GM12878 (cell line): ENCODE results near the gene PURA. TPM values are rescaled to one million over a fixed set of nuclear protein-coding genes. Genes with fewer than 3 reads are reported as not detected.

Experiments used
- CBX3 ChIP-seq: fragments of 200-600 bp; sonication (generic); IDR thresholded peaks from 2 replicates; pipeline ENCODE4 v1.6.1; 2016; ENCODE audit warnings: low read depth, borderline replicate concordance
- CHD4 ChIP-seq: fragments of 200-600 bp; sonication (generic); IDR thresholded peaks from 2 replicates; pipeline ENCODE4 v1.6.1; 2016; ENCODE audit warnings: mild to moderate bottlenecking
- DPF2 ChIP-seq: fragments of 450-650 bp; IDR thresholded peaks from 2 replicates; pipeline ENCODE4 v1.6.1; 2017; ENCODE audit warnings: mild to moderate bottlenecking
- EP300 ChIP-seq, 2 experiments: fragments of 150-350 bp in 1 of 2; IDR thresholded peaks; 2 replicates each; pipeline ENCODE4 v1.6.1; 2011 to 2012; ENCODE audit warnings: low read depth in 2 of 2, low read length in 2 of 2, borderline replicate concordance in 1 of 2, improper control_type of control experiment in 1 of 2, inconsistent platforms in 1 of 2; ENCODE audit not compliant: control insufficient read depth in 1 of 2
- HDGF ChIP-seq: fragments of 450-650 bp; IDR thresholded peaks from 2 replicates; pipeline ENCODE4 v1.6.1; 2016; ENCODE audit warnings: antibody characterized with exemption
- IKZF1 ChIP-seq: fragments of 450-650 bp; conservative IDR thresholded peaks from 2 replicates; pipeline ENCODE4 v1.6.1; 2017; ENCODE audit warnings: antibody characterized with exemption, mild to moderate bottlenecking
- IKZF2 ChIP-seq, 2 experiments: fragments of 450-650 bp; IDR thresholded peaks; 2 replicates each; pipeline ENCODE4 v1.6.1; 2017; ENCODE audit warnings: mild to moderate bottlenecking in 2 of 2, moderate library complexity in 2 of 2
- NFYB ChIP-seq: IDR thresholded peaks from 2 replicates; pipeline ENCODE4 v1.6.1; 2011; ENCODE audit warnings: low read depth, mild to moderate bottlenecking, low read length, improper control_type of control experiment, moderate library complexity; ENCODE audit not compliant: insufficient read depth
- PAX5 ChIP-seq: IDR thresholded peaks from 2 replicates; pipeline ENCODE4 v1.6.1; 2011; ENCODE audit warnings: low read depth, low read length, borderline replicate concordance
- RAD21 ChIP-seq: IDR thresholded peaks from 2 replicates; pipeline ENCODE4 v1.6.1; 2011; ENCODE audit warnings: mild to moderate bottlenecking, low read depth, low read length, moderate library complexity; ENCODE audit not compliant: insufficient read depth
- RB1 ChIP-seq: fragments of 450-650 bp; formaldehyde crosslinking; IDR thresholded peaks from 2 replicates; pipeline ENCODE4 v1.6.1; 2017; ENCODE audit warnings: mild to moderate bottlenecking, borderline replicate concordance
- SMAD1 ChIP-seq: fragments of 450-650 bp; IDR thresholded peaks from 2 replicates; pipeline ENCODE4 v1.6.1; 2018; ENCODE audit warnings: mild to moderate bottlenecking, low read depth; ENCODE audit not compliant: partially characterized antibody
- SMC3 ChIP-seq: IDR thresholded peaks from 2 replicates; pipeline ENCODE4 v1.6.1; 2011; ENCODE audit warnings: low read length, improper control_type of control experiment, borderline replicate concordance
- SPI1 ChIP-seq: IDR thresholded peaks from 2 replicates; pipeline ENCODE4 v1.6.1; 2011; ENCODE audit warnings: low read depth, mild to moderate bottlenecking, low read length, moderate library complexity, borderline replicate concordance; ENCODE audit not compliant: insufficient read depth
- SREBF1 ChIP-seq: IDR thresholded peaks from 2 replicates; pipeline ENCODE4 v1.6.1; 2012; ENCODE audit warnings: mild to moderate bottlenecking, low read length
- YY1 ChIP-seq: IDR thresholded peaks from 2 replicates; pipeline ENCODE4 v1.6.1; 2011; ENCODE audit warnings: low read depth, mild to moderate bottlenecking, low read length
- polyA plus RNA-seq, 11 experiments: library from polyadenylated mRNA; depleted of rRNA in 4 of 11; unstranded in 6 of 11; stranded (reverse) in 5 of 11; fragments of >200 nt; fragmentation: Nextera tagmentation in 4 of 11; fragmentation: Illumina TruSeq in 1 of 11; extraction: Ambion mirVana in 4 of 11; extraction: Trizol in 1 of 11; gene quantifications; 1 replicate in 1 of 11; 2 replicates in 10 of 11; pipeline versions ENCODE4 v1.2.1 to v1.2.3, GENCODE V29; 2011 to 2016; ENCODE audit warnings: inconsistent platforms in 2 of 11, missing spikeins in 2 of 11, low read depth in 1 of 11
- total RNA-seq, 4 experiments: library from RNA; depleted of rRNA in 3 of 4; stranded (reverse); fragments of >200 nt in 3 of 4; fragmentation: Illumina TruSeq in 1 of 4; extraction: Trizol in 1 of 4; gene quantifications; 2 replicates each; pipeline versions ENCODE4 v1.2.1 to v1.2.3, GENCODE V29; 2013 to 2021
- TF ChIP-seq, protein P1 (sequence below): IDR thresholded peaks from 2 replicates; pipeline ENCODE4 v1.6.1; 2011; ENCODE audit warnings: mild to moderate bottlenecking, low read depth, low read length, moderate library complexity; ENCODE audit not compliant: insufficient replicate concordance
- TF ChIP-seq, protein P2 (sequence below): fragments of 450-650 bp; IDR thresholded peaks from 2 replicates; pipeline ENCODE4 v1.6.1; 2017; ENCODE audit warnings: mild to moderate bottlenecking, low read depth, inconsistent platforms; ENCODE audit not compliant: poor library complexity, severe bottlenecking
- TF ChIP-seq, protein P3 (sequence below): fragments of 450-650 bp; IDR thresholded peaks from 2 replicates; pipeline ENCODE4 v1.6.1; 2017; ENCODE audit warnings: mild to moderate bottlenecking, moderate library complexity

Gene PURA
- total and polyA plus RNA-seq, 10 of the 15 experiments (the other 5 are each of a cell fraction or from before 2014, with no cell fraction given): 3.3 to 11.8 (median 5.8) TPM

DNA sequence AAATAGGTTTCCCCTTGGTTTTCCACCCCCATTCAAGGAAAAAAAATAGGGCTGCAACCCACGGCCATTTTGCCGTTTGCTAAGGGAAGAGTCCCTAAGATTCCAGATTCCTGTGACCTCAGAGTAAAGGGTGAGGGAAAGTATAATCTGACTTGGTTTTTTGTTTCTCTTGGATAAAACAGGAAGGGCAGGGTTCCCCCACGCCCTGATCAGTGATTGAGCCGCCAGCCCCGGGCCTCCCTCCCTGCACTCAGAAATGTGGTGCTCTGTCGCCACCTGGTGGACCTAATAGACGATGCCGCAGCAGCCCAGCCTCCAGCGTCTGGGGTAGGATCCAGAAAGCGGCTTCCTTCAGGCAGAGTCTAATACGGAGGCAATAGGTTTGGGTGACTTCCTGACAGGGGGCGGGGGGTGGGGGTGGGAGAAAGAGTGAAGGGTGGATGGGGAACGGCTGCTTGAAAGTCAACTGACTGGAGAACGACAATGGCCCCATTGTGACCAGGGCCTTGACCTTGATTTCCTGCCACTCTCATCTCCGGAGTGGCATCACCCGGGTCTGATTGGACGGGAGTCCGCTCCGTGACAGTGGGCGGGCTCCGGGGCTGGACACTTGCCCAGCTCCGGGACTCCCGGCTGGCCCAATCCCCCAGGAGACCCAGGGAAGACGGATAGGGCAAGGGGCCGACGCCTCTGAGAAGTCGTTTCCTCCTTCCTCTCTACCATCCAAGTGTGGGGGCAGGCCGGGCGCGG lies 43.3 kb downstream of the PURA start (continued):
- TF ChIP-seq, protein P1, sequence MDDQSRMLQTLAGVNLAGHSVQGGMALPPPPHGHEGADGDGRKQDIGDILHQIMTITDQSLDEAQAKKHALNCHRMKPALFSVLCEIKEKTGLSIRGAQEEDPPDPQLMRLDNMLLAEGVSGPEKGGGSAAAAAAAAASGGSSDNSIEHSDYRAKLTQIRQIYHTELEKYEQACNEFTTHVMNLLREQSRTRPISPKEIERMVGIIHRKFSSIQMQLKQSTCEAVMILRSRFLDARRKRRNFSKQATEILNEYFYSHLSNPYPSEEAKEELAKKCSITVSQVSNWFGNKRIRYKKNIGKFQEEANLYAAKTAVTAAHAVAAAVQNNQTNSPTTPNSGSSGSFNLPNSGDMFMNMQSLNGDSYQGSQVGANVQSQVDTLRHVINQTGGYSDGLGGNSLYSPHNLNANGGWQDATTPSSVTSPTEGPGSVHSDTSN: peak; percentile 70
- TF ChIP-seq IKZF1 (0 out of 2 replicates have a peak, but pooled peaks have one; percentile 38), PAX5 (0 out of 2 replicates have a peak, but pooled peaks have one; percentile 4), CHD4 (no peak), IKZF2 (IDR thresholded peaks at IDR 0.05) (0 out of 4 replicates have a peak, but pooled peaks of 1 of the 2 experiments have one; percentile 42), HDGF (0 out of 2 replicates have a peak, but pooled peaks have one; percentile 24), CBX3 (no peak), SMC3 (peak; percentile 94), SPI1 (peak; percentile 33; the same call in 1 of the 2 replicates), EP300 (IDR thresholded peaks at IDR 0.05; ENCODE audit: borderline replicate concordance in 1 of 2, control insufficient read depth in 1 of 2, low read depth in 2 of 2, low read length in 2 of 2) (no peak), DPF2 (0 out of 2 replicates have a peak, but pooled peaks have one; percentile 14), SMAD1 (no peak), RB1 (peak; percentile 43; the same call in 1 of the 2 replicates), NFYB (peak; percentile 57; the same call in 1 of the 2 replicates), SREBF1 (no peak), YY1 (peak; percentile 82), RAD21 (peak; percentile 96)
- TF ChIP-seq, protein P2, sequence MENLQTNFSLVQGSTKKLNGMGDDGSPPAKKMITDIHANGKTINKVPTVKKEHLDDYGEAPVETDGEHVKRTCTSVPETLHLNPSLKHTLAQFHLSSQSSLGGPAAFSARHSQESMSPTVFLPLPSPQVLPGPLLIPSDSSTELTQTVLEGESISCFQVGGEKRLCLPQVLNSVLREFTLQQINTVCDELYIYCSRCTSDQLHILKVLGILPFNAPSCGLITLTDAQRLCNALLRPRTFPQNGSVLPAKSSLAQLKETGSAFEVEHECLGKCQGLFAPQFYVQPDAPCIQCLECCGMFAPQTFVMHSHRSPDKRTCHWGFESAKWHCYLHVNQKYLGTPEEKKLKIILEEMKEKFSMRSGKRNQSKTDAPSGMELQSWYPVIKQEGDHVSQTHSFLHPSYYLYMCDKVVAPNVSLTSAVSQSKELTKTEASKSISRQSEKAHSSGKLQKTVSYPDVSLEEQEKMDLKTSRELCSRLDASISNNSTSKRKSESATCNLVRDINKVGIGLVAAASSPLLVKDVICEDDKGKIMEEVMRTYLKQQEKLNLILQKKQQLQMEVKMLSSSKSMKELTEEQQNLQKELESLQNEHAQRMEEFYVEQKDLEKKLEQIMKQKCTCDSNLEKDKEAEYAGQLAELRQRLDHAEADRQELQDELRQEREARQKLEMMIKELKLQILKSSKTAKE: peak; percentile 32
- TF ChIP-seq, protein P3, sequence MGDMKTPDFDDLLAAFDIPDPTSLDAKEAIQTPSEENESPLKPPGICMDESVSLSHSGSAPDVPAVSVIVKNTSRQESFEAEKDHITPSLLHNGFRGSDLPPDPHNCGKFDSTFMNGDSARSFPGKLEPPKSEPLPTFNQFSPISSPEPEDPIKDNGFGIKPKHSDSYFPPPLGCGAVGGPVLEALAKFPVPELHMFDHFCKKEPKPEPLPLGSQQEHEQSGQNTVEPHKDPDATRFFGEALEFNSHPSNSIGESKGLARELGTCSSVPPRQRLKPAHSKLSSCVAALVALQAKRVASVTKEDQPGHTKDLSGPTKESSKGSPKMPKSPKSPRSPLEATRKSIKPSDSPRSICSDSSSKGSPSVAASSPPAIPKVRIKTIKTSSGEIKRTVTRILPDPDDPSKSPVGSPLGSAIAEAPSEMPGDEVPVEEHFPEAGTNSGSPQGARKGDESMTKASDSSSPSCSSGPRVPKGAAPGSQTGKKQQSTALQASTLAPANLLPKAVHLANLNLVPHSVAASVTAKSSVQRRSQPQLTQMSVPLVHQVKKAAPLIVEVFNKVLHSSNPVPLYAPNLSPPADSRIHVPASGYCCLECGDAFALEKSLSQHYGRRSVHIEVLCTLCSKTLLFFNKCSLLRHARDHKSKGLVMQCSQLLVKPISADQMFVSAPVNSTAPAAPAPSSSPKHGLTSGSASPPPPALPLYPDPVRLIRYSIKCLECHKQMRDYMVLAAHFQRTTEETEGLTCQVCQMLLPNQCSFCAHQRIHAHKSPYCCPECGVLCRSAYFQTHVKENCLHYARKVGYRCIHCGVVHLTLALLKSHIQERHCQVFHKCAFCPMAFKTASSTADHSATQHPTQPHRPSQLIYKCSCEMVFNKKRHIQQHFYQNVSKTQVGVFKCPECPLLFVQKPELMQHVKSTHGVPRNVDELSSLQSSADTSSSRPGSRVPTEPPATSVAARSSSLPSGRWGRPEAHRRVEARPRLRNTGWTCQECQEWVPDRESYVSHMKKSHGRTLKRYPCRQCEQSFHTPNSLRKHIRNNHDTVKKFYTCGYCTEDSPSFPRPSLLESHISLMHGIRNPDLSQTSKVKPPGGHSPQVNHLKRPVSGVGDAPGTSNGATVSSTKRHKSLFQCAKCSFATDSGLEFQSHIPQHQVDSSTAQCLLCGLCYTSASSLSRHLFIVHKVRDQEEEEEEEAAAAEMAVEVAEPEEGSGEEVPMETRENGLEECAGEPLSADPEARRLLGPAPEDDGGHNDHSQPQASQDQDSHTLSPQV: 0 out of 2 replicates have a peak, but pooled peaks have one; percentile 30
